ENCODE results near the gene MUC20. TPM values are rescaled to one million over a fixed set of nuclear protein-coding genes. Genes with fewer than 3 reads are reported as not detected.
"Not testable (repeated sequence)": the region's sequence is repeated elsewhere in the genome, so short reads cannot be mapped to it uniquely, and the experiment has no call there.

MUC20 gene
- total RNA-seq, 4 donors from 2014 or later = 1.5 to 7.0 (median 3.2) TPM

- in situ Hi-C loops (cut with MboI; ENCODE audit: low sequenced_read_pairs in 4 of 4) = no loop called here
- H3K36me3 ChIP-seq = no peaks in the 10 kb centered on the region
- ATAC-seq (no peak), DNase-seq (no peak)
- H3K27me3 ChIP-seq = peaks cover 0 to 2% (median 0%) of the 10 kb centered on the region in 3 donors
- TF ChIP-seq, protein P1, sequence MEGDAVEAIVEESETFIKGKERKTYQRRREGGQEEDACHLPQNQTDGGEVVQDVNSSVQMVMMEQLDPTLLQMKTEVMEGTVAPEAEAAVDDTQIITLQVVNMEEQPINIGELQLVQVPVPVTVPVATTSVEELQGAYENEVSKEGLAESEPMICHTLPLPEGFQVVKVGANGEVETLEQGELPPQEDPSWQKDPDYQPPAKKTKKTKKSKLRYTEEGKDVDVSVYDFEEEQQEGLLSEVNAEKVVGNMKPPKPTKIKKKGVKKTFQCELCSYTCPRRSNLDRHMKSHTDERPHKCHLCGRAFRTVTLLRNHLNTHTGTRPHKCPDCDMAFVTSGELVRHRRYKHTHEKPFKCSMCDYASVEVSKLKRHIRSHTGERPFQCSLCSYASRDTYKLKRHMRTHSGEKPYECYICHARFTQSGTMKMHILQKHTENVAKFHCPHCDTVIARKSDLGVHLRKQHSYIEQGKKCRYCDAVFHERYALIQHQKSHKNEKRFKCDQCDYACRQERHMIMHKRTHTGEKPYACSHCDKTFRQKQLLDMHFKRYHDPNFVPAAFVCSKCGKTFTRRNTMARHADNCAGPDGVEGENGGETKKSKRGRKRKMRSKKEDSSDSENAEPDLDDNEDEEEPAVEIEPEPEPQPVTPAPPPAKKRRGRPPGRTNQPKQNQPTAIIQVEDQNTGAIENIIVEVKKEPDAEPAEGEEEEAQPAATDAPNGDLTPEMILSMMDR (IDR thresholded peaks at IDR 0.05 in 4 of 5, conservative IDR thresholded peaks at IDR 0.05 in 1 of 5) = no peak
- no peak for TF ChIP-seq POLR2A (IDR thresholded peaks at IDR 0.05)
- intact Hi-C loops (cut with DNase I; ENCODE audit: low total_unique reads) = no loop called here
- no peak overlapping the region for H3K27ac ChIP-seq
- no peaks in the 10 kb centered on the region for H3K4me1 ChIP-seq
- H3K9me3 ChIP-seq = no peaks in the 10 kb centered on the region
- no peak overlapping the region for H3K4me3 ChIP-seq
These were observed 23.7 kb downstream of the MUC20 start for GRCh38 chr3:195744437-195744836.

DNA sequence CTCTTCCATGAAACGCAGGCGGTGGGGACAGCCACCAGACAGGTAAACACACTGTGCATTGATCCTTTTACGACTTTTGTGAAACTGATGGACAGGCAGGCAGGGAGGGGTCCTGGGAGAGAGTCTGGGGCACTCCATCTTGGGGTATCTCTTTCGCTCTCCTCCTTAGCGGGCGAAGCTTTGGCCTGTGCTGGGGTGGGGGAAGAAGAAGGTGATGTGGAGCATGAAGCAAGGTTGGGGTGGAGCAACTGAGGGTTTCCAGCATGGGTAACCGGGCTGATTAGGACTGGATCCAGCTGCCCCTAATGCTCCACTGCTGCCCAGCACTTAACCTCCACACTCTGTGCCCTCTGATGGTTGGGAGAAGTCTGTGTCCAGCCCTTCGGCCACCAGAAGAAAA is 25.6 kb downstream of the MUC20 start:
- DNase-seq = no peak
- Histone ChIP-seq H3K36me3 (no peaks in the 10 kb centered on the region), H3K27me3 (no peaks in the 10 kb centered on the region), H3K4me1 (no peaks in the 10 kb centered on the region), H3K4me3 (no peak overlapping the region), H3K9me3 (no peaks in the 10 kb centered on the region), H3K27ac (no peak overlapping the region)
- in situ Hi-C loops (cut with MboI; ENCODE audit: low sequenced_read_pairs in 4 of 4) = no loop called here
- no peak for TF ChIP-seq POLR2A (IDR thresholded peaks at IDR 0.05)
- TF ChIP-seq, protein P1 (IDR thresholded peaks at IDR 0.05 in 4 of 5, conservative IDR thresholded peaks at IDR 0.05 in 1 of 5) = no peak
- no peak for ATAC-seq
- intact Hi-C loops (cut with DNase I; ENCODE audit: low total_unique reads) = no loop called here

DNA sequence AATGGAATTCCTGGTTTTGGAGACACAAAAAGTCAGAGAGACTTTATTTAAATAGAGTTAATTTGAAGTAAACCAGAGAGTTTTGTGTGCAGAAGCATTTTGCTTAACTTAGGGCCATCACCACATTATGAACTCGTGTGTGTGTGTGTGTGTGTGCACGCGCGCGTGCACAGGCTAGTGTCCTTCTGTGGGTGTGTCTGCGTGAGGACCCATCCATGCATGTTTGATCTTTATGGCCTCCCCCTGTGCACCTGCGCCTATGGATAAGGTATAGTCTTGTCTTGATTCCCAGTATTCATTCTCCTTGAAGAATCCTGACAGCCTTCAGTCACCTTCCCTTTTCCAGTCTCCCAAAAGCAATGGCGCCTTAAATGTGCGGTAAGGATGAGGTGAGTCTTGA is 26.0 kb downstream of the MUC20 start:
- intact Hi-C loops (cut with DNase I; ENCODE audit: low total_unique reads) = no loop called here
- ATAC-seq = no peak
- H3K27me3 ChIP-seq = no peaks in the 10 kb centered on the region

GRCh38 chr3:195748661-195749060 is 27.9 kb downstream of the MUC20 start:
- in situ Hi-C loops (cut with MboI; ENCODE audit: low sequenced_read_pairs in 4 of 4) (no loop called here), intact Hi-C loops (cut with DNase I; ENCODE audit: low total_unique reads) (no loop called here)
- ATAC-seq (no peak), DNase-seq (no peak)
- no peaks in the 10 kb centered on the region for H3K27me3 ChIP-seq
- H3K4me1 ChIP-seq = no peaks in the 10 kb centered on the region
- H3K27ac ChIP-seq = no peak overlapping the region
- H3K36me3 ChIP-seq = no peaks in the 10 kb centered on the region
- no peak overlapping the region for H3K4me3 ChIP-seq
- H3K9me3 ChIP-seq = no peaks in the 10 kb centered on the region
- TF ChIP-seq POLR2A (IDR thresholded peaks at IDR 0.05) = no peak
- TF ChIP-seq, protein P1 (IDR thresholded peaks at IDR 0.05 in 4 of 5, conservative IDR thresholded peaks at IDR 0.05 in 1 of 5) = no peak

More for the DNA sequence above, 26.0 kb downstream of the MUC20 start:
- no peaks in the 10 kb centered on the region for H3K9me3 ChIP-seq
- no peak overlapping the region for H3K27ac ChIP-seq
- no peak for DNase-seq
- in situ Hi-C loops (cut with MboI; ENCODE audit: low sequenced_read_pairs in 4 of 4) = no loop called here
- H3K4me1 ChIP-seq = no peaks in the 10 kb centered on the region
- H3K4me3 ChIP-seq = no peak overlapping the region
- H3K36me3 ChIP-seq = no peaks in the 10 kb centered on the region
- TF ChIP-seq POLR2A (IDR thresholded peaks at IDR 0.05) = no peak
- TF ChIP-seq, protein P1 (IDR thresholded peaks at IDR 0.05 in 4 of 5, conservative IDR thresholded peaks at IDR 0.05 in 1 of 5) = no peak

GRCh38 chr3:195749101-195749500 is 28.3 kb downstream of the MUC20 start:
- H3K36me3 ChIP-seq; DNase-seq; H3K27ac ChIP-seq; intact Hi-C loops (cut with DNase I; ENCODE audit: low total_unique reads); H3K9me3 ChIP-seq; ATAC-seq; H3K4me1 ChIP-seq; H3K4me3 ChIP-seq; in situ Hi-C loops (cut with MboI; ENCODE audit: low sequenced_read_pairs in 4 of 4); H3K27me3 ChIP-seq: not testable (repeated sequence)

All from gastrocnemius medialis (tissue), 4 donors.